Measurements from ENCODE around the gene DUS1L. TPM values are rescaled to one million over a fixed set of nuclear protein-coding genes. Genes with fewer than 3 reads are reported as not detected.

Gene DUS1L
- polyA plus RNA-seq, 1 of the 3 experiments (the other 2 are of a cell fraction) = 163 TPM

DNA sequence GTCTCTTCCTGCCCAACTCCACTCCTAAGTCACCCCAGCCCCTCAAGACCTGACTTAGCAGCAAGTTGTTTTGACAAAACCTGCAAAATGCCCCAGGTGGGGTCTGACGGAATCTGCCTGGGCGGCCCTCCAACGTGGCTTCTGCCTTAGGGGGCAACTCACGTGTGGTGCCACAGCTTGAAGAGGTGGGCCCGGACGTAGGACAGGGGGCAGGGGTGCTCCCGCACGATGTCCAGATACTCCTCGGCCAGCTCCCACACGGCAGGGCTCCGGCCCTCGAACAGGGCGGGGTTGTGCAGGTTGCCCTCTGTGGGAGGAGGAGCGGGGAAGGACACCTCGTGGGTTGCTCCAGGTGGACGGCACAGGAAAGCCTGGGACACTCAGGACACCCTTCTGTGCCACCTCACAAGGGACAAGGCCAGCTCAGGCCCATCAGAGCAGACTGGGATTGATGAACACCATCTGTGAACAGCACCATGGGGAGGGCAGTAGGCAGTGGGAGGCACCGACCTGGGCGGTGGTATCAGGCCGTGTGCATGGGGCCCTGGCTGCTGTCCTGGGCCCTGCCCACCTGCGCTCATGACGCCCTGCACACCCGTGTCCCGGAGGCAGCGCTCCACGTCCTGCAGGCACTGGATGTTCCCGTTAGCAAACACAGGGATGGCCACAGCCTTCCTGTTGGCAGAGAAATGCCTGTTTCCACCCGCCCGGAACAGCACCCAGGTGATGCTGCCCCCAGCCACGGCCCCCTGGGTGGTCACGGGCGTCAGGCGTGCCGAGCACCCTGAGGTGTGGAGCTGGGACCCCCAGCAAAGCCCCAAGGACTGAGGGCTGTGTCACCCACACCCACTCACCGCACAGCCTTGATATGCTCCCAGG is 4.3 kb downstream of the DUS1L start:
- TF ChIP-seq, protein P1, sequence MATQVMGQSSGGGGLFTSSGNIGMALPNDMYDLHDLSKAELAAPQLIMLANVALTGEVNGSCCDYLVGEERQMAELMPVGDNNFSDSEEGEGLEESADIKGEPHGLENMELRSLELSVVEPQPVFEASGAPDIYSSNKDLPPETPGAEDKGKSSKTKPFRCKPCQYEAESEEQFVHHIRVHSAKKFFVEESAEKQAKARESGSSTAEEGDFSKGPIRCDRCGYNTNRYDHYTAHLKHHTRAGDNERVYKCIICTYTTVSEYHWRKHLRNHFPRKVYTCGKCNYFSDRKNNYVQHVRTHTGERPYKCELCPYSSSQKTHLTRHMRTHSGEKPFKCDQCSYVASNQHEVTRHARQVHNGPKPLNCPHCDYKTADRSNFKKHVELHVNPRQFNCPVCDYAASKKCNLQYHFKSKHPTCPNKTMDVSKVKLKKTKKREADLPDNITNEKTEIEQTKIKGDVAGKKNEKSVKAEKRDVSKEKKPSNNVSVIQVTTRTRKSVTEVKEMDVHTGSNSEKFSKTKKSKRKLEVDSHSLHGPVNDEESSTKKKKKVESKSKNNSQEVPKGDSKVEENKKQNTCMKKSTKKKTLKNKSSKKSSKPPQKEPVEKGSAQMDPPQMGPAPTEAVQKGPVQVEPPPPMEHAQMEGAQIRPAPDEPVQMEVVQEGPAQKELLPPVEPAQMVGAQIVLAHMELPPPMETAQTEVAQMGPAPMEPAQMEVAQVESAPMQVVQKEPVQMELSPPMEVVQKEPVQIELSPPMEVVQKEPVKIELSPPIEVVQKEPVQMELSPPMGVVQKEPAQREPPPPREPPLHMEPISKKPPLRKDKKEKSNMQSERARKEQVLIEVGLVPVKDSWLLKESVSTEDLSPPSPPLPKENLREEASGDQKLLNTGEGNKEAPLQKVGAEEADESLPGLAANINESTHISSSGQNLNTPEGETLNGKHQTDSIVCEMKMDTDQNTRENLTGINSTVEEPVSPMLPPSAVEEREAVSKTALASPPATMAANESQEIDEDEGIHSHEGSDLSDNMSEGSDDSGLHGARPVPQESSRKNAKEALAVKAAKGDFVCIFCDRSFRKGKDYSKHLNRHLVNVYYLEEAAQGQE (IDR thresholded peaks at IDR 0.05; ENCODE audit: low read depth, low read length) = no peak
- no peak for TF ChIP-seq NRF1 (IDR thresholded peaks at IDR 0.05; ENCODE audit: low read depth, low read length)
- TF ChIP-seq GABPA (IDR thresholded peaks at IDR 0.05; ENCODE audit: low read depth) = no peak
- TF ChIP-seq NFIC (IDR thresholded peaks at IDR 0.05; ENCODE audit: borderline replicate concordance) = no peak
- no peak for TF ChIP-seq POLR2AphosphoS5 (IDR thresholded peaks at IDR 0.05; ENCODE audit: low read depth, low read length)
- TF ChIP-seq EZH2phosphoT487 (IDR thresholded peaks at IDR 0.05; ENCODE audit: borderline replicate concordance, low read depth) = no peak
- no peak for TF ChIP-seq FOSL2 (IDR thresholded peaks at IDR 0.05; ENCODE audit: borderline replicate concordance, low read depth)
- TF ChIP-seq, protein P2, sequence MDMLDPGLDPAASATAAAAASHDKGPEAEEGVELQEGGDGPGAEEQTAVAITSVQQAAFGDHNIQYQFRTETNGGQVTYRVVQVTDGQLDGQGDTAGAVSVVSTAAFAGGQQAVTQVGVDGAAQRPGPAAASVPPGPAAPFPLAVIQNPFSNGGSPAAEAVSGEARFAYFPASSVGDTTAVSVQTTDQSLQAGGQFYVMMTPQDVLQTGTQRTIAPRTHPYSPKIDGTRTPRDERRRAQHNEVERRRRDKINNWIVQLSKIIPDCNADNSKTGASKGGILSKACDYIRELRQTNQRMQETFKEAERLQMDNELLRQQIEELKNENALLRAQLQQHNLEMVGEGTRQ (IDR thresholded peaks at IDR 0.05; ENCODE audit: borderline replicate concordance, low read depth, low read length) = no peak
- no peak for TF ChIP-seq CHD2 (IDR thresholded peaks at IDR 0.05; ENCODE audit: low read length, partially characterized antibody)
- TF ChIP-seq, protein P3, sequence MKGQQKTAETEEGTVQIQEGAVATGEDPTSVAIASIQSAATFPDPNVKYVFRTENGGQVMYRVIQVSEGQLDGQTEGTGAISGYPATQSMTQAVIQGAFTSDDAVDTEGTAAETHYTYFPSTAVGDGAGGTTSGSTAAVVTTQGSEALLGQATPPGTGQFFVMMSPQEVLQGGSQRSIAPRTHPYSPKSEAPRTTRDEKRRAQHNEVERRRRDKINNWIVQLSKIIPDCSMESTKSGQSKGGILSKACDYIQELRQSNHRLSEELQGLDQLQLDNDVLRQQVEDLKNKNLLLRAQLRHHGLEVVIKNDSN (IDR thresholded peaks at IDR 0.05; ENCODE audit: borderline replicate concordance, low read depth) = no peak
- TF ChIP-seq, protein P4, sequence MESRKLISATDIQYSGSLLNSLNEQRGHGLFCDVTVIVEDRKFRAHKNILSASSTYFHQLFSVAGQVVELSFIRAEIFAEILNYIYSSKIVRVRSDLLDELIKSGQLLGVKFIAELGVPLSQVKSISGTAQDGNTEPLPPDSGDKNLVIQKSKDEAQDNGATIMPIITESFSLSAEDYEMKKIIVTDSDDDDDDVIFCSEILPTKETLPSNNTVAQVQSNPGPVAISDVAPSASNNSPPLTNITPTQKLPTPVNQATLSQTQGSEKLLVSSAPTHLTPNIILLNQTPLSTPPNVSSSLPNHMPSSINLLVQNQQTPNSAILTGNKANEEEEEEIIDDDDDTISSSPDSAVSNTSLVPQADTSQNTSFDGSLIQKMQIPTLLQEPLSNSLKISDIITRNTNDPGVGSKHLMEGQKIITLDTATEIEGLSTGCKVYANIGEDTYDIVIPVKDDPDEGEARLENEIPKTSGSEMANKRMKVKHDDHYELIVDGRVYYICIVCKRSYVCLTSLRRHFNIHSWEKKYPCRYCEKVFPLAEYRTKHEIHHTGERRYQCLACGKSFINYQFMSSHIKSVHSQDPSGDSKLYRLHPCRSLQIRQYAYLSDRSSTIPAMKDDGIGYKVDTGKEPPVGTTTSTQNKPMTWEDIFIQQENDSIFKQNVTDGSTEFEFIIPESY (IDR thresholded peaks at IDR 0.05; ENCODE audit: borderline replicate concordance, low read depth) = no peak
- no peak for TF ChIP-seq SIN3A (IDR thresholded peaks at IDR 0.05; ENCODE audit: borderline replicate concordance, low read depth, low read length)
- TF ChIP-seq, protein P5, sequence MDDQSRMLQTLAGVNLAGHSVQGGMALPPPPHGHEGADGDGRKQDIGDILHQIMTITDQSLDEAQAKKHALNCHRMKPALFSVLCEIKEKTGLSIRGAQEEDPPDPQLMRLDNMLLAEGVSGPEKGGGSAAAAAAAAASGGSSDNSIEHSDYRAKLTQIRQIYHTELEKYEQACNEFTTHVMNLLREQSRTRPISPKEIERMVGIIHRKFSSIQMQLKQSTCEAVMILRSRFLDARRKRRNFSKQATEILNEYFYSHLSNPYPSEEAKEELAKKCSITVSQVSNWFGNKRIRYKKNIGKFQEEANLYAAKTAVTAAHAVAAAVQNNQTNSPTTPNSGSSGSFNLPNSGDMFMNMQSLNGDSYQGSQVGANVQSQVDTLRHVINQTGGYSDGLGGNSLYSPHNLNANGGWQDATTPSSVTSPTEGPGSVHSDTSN (IDR thresholded peaks at IDR 0.05) = no peak
- POLR2A ChIA-PET = interaction anchor here (1.0 to 2.2 kb wide), 4 partner anchors 9 to 30 kb away, joined by 3 to 7 read pairs (median 4); partner anchors contain the start of gene DCXR

More for the DNA sequence above, 4.3 kb downstream of the DUS1L start:
- H3K9me3 ChIP-seq = no peaks in the 10 kb centered on the region
- H3K4me1 ChIP-seq (ENCODE audit: control insufficient read depth in 1 of 2, insufficient read depth in 2 of 2, low read depth in 1 of 2, low read length in 1 of 2) = peaks cover 12 to 26% of the 10 kb centered on the region in 2 experiments; a peak in 2 of 4 replicates
- CTCF ChIA-PET = interaction anchor here (0.6 to 8.0 kb wide), 4 partner anchors 21 to 101 kb away, joined by 3 to 47 read pairs (median 6); partner anchors contain the start of gene RAC3
- H3K36me3 ChIP-seq (replicated peaks in 1 of 2; ENCODE audit: control insufficient read depth in 1 of 2, insufficient read depth in 2 of 2, low read length in 1 of 2) = peaks cover 24 to 78% of the 10 kb centered on the region in 2 experiments
- H3K79me2 ChIP-seq (ENCODE audit: insufficient read depth) = peaks cover 23% of the 10 kb centered on the region
- peaks cover 38% of the 10 kb centered on the region for H3F3A ChIP-seq (replicated peaks; ENCODE audit: insufficient read depth)
- WGBS (ENCODE audit: low lambda C conversion rate) = 92% methylated on average over 32 of the region's 34 CpGs
- no peaks in the 10 kb centered on the region for H3K27me3 ChIP-seq (ENCODE audit: insufficient read depth)
- H3K9ac ChIP-seq = no peak overlapping the region
- H3K4me3 ChIP-seq (ENCODE audit: low read depth in 2 of 2, low read length in 1 of 2) = no peak overlapping the region
- DNase-seq = no peak
- no peaks in the 10 kb centered on the region for H4K20me1 ChIP-seq (ENCODE audit: insufficient read depth)
- H3K27ac ChIP-seq (ENCODE audit: low read depth in 2 of 2, low read length in 1 of 2) = no peak overlapping the region
- no peaks in the 10 kb centered on the region for H3K9me2 ChIP-seq
- H3K4me2 ChIP-seq = no peak overlapping the region
- H2AFZ ChIP-seq (ENCODE audit: low read depth) = no peak overlapping the region
